Loucy (cell line): Measurements from ENCODE around the gene SYCP3.

ENCODE experiments used
- CTCF ChIP-seq: fragments of 200-600 bp; sonication (generic); conservative IDR thresholded peaks from 2 replicates; pipeline ENCODE4 v1.5.1; 2014; ENCODE audit warnings: mild to moderate bottlenecking, antibody characterized with exemption, low read length
- EZH2phosphoT487 ChIP-seq: fragments of 200-600 bp; IDR thresholded peaks from 2 replicates; pipeline ENCODE4 v1.6.1; 2018; ENCODE audit warnings: antibody characterized with exemption, mild to moderate bottlenecking, moderate library complexity, borderline replicate concordance

- no peak for TF ChIP-seq CTCF
- TF ChIP-seq EZH2phosphoT487, result no peak
These were observed 1.3 kb upstream of the SYCP3 start for GRCh38 chr12:101740566-101740965.
